K562 (cell line): Measurements from ENCODE around the gene UVRAG. TPM values are rescaled to one million over a fixed set of nuclear protein-coding genes. Genes with fewer than 3 reads are reported as not detected.
A peak's percentile ranks its signal among the peaks of the same experiment; 100 is the strongest.

ENCODE experiments used
- ATF6 ChIP-seq: sonication (generic); formaldehyde crosslinking; IDR thresholded peaks from 2 replicates; pipeline ENCODE4 v1.4.0; 2020; ENCODE audit warnings: mild to moderate bottlenecking, missing genetic modification reagents
- BHLHE40 ChIP-seq: IDR thresholded peaks from 2 replicates; pipeline ENCODE4 v1.6.1; 2011; ENCODE audit warnings: low read length, improper control_type of control experiment
- CBFA2T2 ChIP-seq: fragments of 450-650 bp; conservative IDR thresholded peaks from 2 replicates; pipeline ENCODE4 v1.6.1; 2017; ENCODE audit warnings: mild to moderate bottlenecking
- ESRRB ChIP-seq: fragments of 250-450 bp; sonication (Bioruptor Pico); IDR thresholded peaks from 2 replicates; pipeline ENCODE4 v1.5.0; 2020; ENCODE audit warnings: mild to moderate bottlenecking, moderate library complexity, borderline replicate concordance
- ETV5 ChIP-seq: sonication (generic); formaldehyde crosslinking; IDR thresholded peaks from 2 replicates; pipeline ENCODE4 v1.4.0; 2020; ENCODE audit warnings: low read depth, mild to moderate bottlenecking, missing genetic modification reagents
- GTF3C2 ChIP-seq: IDR thresholded peaks from 3 replicates; pipeline ENCODE4 v1.6.1; 2011; ENCODE audit warnings: borderline replicate concordance, mild to moderate bottlenecking, moderate library complexity; ENCODE audit not compliant: insufficient read length; ENCODE audit errors: extremely low read depth
- HNRNPL ChIP-seq: fragments of 200-400 bp; formaldehyde crosslinking; IDR thresholded peaks from 2 replicates; pipeline ENCODE4 v1.6.1; 2017; ENCODE audit warnings: low read depth, mild to moderate bottlenecking, low read length
- HOXB6 ChIP-seq: fragments of 250-450 bp; sonication (Bioruptor Pico); IDR thresholded peaks from 2 replicates; pipeline ENCODE4 v1.5.1; 2022; ENCODE audit warnings: mild to moderate bottlenecking, borderline replicate concordance
- KDM1A ChIP-seq, 2 experiments: fragments of 450-650 bp; IDR thresholded peaks; 2 replicates each; pipeline ENCODE4 v1.6.1; 2016; ENCODE audit warnings: mild to moderate bottlenecking in 2 of 2
- KLF6 ChIP-seq: fragments of 250-450 bp; sonication (Bioruptor Pico); IDR thresholded peaks from 2 replicates; pipeline ENCODE4 v1.4.0; 2020; ENCODE audit warnings: mild to moderate bottlenecking, moderate library complexity, borderline replicate concordance
- MIER1 ChIP-seq: fragments of 450-650 bp; IDR thresholded peaks from 2 replicates; pipeline ENCODE4 v1.6.1; 2016; ENCODE audit warnings: antibody characterized with exemption, mild to moderate bottlenecking, low read depth
- PCBP2 ChIP-seq: fragments of 200-400 bp; formaldehyde crosslinking; IDR thresholded peaks from 2 replicates; pipeline ENCODE4 v1.6.1; 2018; ENCODE audit warnings: low read length, low read depth, mild to moderate bottlenecking, moderate library complexity; ENCODE audit not compliant: poor library complexity, severe bottlenecking
- PKNOX1 ChIP-seq: fragments of 450-650 bp; IDR thresholded peaks from 2 replicates; pipeline ENCODE4 v1.6.1; 2016
- RCOR1 ChIP-seq, 2 experiments: IDR thresholded peaks; 2 replicates each; pipeline ENCODE4 v1.6.1; 2012; ENCODE audit warnings: low read depth in 2 of 2, low read length in 2 of 2, borderline replicate concordance in 1 of 2, improper control_type of control experiment in 1 of 2
- TRIM25 ChIP-seq: fragments of 450-650 bp; IDR thresholded peaks from 2 replicates; pipeline ENCODE4 v1.7.0; 2016; ENCODE audit warnings: borderline replicate concordance
- TRIM28 ChIP-seq: fragments of 450-650 bp; IDR thresholded peaks from 2 replicates; pipeline ENCODE4 v1.6.1; 2017
- ZC3H11A ChIP-seq: IDR thresholded peaks from 2 replicates; pipeline ENCODE4 v1.6.1; 2012; ENCODE audit warnings: low read depth, low read length, improper control_type of control experiment
- ZNF263 ChIP-seq: sonication (generic); formaldehyde crosslinking; IDR thresholded peaks from 2 replicates; pipeline ENCODE4 v1.8.0; 2022; ENCODE audit warnings: mild to moderate bottlenecking, missing genetic modification reagents, borderline replicate concordance
- ZNF644 ChIP-seq: fragments of 200-800 bp; sonication (Bioruptor generic); IDR thresholded peaks from 2 replicates; pipeline ENCODE4 v1.6.1; 2016; ENCODE audit warnings: low read depth, missing genetic modification characterization, missing compliant biosample characterization
- ZNF785 ChIP-seq: fragments of 250-450 bp; sonication (Bioruptor Pico); IDR thresholded peaks from 2 replicates; pipeline ENCODE4 v1.4.0; 2020; ENCODE audit warnings: mild to moderate bottlenecking
- polyA plus RNA-seq, 8 experiments: library from polyadenylated mRNA; depleted of rRNA in 4 of 8; stranded (reverse) in 5 of 8; unstranded in 3 of 8; fragments of >200 nt; fragmentation: Nextera tagmentation in 2 of 8; fragmentation: Illumina TruSeq in 1 of 8; extraction: Ambion mirVana in 2 of 8; extraction: Trizol in 1 of 8; gene quantifications; 2 replicates each; pipeline versions ENCODE4 v1.2.1 to v1.2.3, GENCODE V29; 2011 to 2014; ENCODE audit warnings: inconsistent platforms in 1 of 8, missing spikeins in 1 of 8
- total RNA-seq, 7 experiments: library from RNA; depleted of rRNA in 6 of 7; stranded (reverse); fragments of >200 nt in 6 of 7; fragmentation: Illumina TruSeq in 2 of 7; extraction: Trizol in 2 of 7; gene quantifications; 2 replicates each; pipeline versions ENCODE4 v1.2.1 to v1.2.3, GENCODE V29; 2011 to 2021; ENCODE audit warnings: low replicate concordance in 1 of 7

The UVRAG gene
- total and polyA plus RNA-seq, 9 of the 15 experiments (the other 6 are each of a cell fraction or from before 2014, with no cell fraction given): 3.1 to 17.8 (median 12.4) TPM

GRCh38 chr11:76162336-76163288 lies 347.6 kb downstream of the UVRAG start (continued):
- no peak for TF ChIP-seq GTF3C2
- no peak for TF ChIP-seq HOXB6 (CRISPR knock-in tag)
- TF ChIP-seq ETV5: 0 out of 2 replicates have a peak, but pooled peaks have one; percentile 22
- no peak for TF ChIP-seq ZNF263 (CRISPR knock-in tag)
- TF ChIP-seq ZNF785 (CRISPR knock-in tag): no peak
- no peak for TF ChIP-seq BHLHE40
- no peak for TF ChIP-seq TRIM25
- TF ChIP-seq CBFA2T2: peak; percentile 33
- TF ChIP-seq MIER1: no peak
- TF ChIP-seq KDM1A (IDR thresholded peaks at IDR 0.05): peak; percentile 82 to 86
- peak; percentile 15; the same call in 1 of the 2 replicates for TF ChIP-seq PKNOX1
- no peak for TF ChIP-seq HNRNPL
- TF ChIP-seq PCBP2: no peak
- TF ChIP-seq ESRRB (CRISPR knock-in tag): no peak
- no peak for TF ChIP-seq ATF6 (CRISPR knock-in tag)
- no peak for TF ChIP-seq ZNF644 (tag)
- TF ChIP-seq RCOR1 (IDR thresholded peaks at IDR 0.05; ENCODE audit: borderline replicate concordance in 1 of 2, low read depth in 2 of 2, low read length in 2 of 2): peak in 1 of 2 experiments; percentile 55; a peak in 1 of 4 replicates
- no peak for TF ChIP-seq KLF6 (CRISPR knock-in tag)
- no peak for TF ChIP-seq ZC3H11A
- TF ChIP-seq TRIM28: no peak
